Activated B cell treated with CpG ODN at 0.5 μM for 24 hours (primary cell): ENCODE results near the gene PICALM. TPM values are rescaled to one million over a fixed set of nuclear protein-coding genes. Genes with fewer than 3 reads are reported as not detected.
"Not testable (repeated sequence)": the region's sequence is repeated elsewhere in the genome, so short reads cannot be mapped to it uniquely, and the experiment has no call there.

ENCODE experiments used
- ATAC-seq: fragments of 200-7000 bp; cut with Tn5 transposase; one replicate; pipeline ENCODE4 v1.10.0; 2021; ENCODE audit warnings: low read depth, mild to moderate bottlenecking, moderate library complexity
- CTCF ChIA-PET: fragments of 350-600 bp; sonication (Branson Sonifier 250); formaldehyde crosslinking; loops from one replicate; lab custom pipeline; 2021; ENCODE audit warnings: antibody characterized with exemption; lab: Charles Lee
- POLR2A ChIA-PET: fragments of 350-600 bp; sonication (Branson Sonifier 250); formaldehyde crosslinking; loops from one replicate; lab custom pipeline; 2021; ENCODE audit warnings: antibody characterized with exemption; lab: Charles Lee
- DNase-seq: peaks from one replicate; pipeline ENCODE4 v3.0.0; 2022
- H3K27ac Mint-ChIP-seq: one replicate; pipeline ENCODE4 v1.8.0; 2020; ENCODE audit warnings: mixed read lengths
- H3K27me3 Mint-ChIP-seq: one replicate; pipeline ENCODE4 v1.8.0; 2021; ENCODE audit warnings: mixed read lengths
- H3K36me3 Mint-ChIP-seq: one replicate; pipeline ENCODE4 v1.8.0; 2021; ENCODE audit warnings: low read depth, mixed read lengths
- H3K4me1 Mint-ChIP-seq: one replicate; pipeline ENCODE4 v1.8.0; 2021; ENCODE audit warnings: mixed read lengths
- H3K4me3 Mint-ChIP-seq: one replicate; pipeline ENCODE4 v1.8.0; 2020; ENCODE audit warnings: mild to moderate bottlenecking, mixed read lengths
- H3K9me3 Mint-ChIP-seq: one replicate; pipeline ENCODE4 v1.8.0; 2020; ENCODE audit warnings: mixed read lengths
- CTCF ChIP-seq: fragments of 200-600 bp; IDR thresholded peaks from one replicate; pipeline ENCODE4 v1.8.0; 2022; ENCODE audit warnings: antibody characterized with exemption, mild to moderate bottlenecking
- intact Hi-C: fragments of 100-400 bp; cut with micrococcal nuclease; formaldehyde crosslinking; loops from one replicate; pipeline ENCODE4 v1.15.1; 2024
- total RNA-seq: library from RNA; stranded (reverse); gene quantifications from 2 replicates; pipeline ENCODE4 v1.2.3, GENCODE V29; 2022

Gene PICALM
- total RNA-seq, 1 donor from 2014 or later: 139 TPM

- Mint-ChIP-seq H3K4me1 (no peaks in the 10 kb centered on the region), H3K9me3 (no peaks in the 10 kb centered on the region), H3K4me3 (no peak overlapping the region), H3K27me3 (peaks cover 2% of the 10 kb centered on the region), H3K36me3 (no peaks in the 10 kb centered on the region), H3K27ac (no peak overlapping the region)
- ATAC-seq: peak; percentile 18
- ChIA-PET CTCF (no interaction called here), POLR2A (interaction anchor here (0.7 kb wide), 1 partner anchor 61 kb away, joined by 3 read pairs; no protein-coding TSS in a partner anchor)
- intact Hi-C loops: no loop called here
- TF ChIP-seq CTCF: no peak
- DNase-seq: no peak
Measured at GRCh38 chr11:86099874-86100273, 31.0 kb upstream of the PICALM start.

- no peak for DNase-seq
- no peak for TF ChIP-seq CTCF
- ATAC-seq: no peak
- ChIA-PET POLR2A (no interaction called here), CTCF (no interaction called here)
- Mint-ChIP-seq H3K27me3 (peaks cover 2% of the 10 kb centered on the region), H3K36me3 (no peaks in the 10 kb centered on the region), H3K4me3 (no peak overlapping the region), H3K27ac (no peak overlapping the region), H3K4me1 (no peaks in the 10 kb centered on the region), H3K9me3 (no peaks in the 10 kb centered on the region)
- intact Hi-C loops: no loop called here
Measured at GRCh38 chr11:86097980-86098379, 29.1 kb upstream of the PICALM start.

GRCh38 chr11:86091566-86091965 lies 22.7 kb upstream of the PICALM start:
- intact Hi-C loops: no loop called here
- ChIA-PET CTCF (no interaction called here), POLR2A (no interaction called here)
- Mint-ChIP-seq H3K4me3 (no peak overlapping the region), H3K27me3 (no peaks in the 10 kb centered on the region), H3K9me3 (no peaks in the 10 kb centered on the region), H3K27ac (no peak overlapping the region), H3K4me1 (no peaks in the 10 kb centered on the region), H3K36me3 (no peaks in the 10 kb centered on the region)
- ATAC-seq (no peak), DNase-seq (no peak)
- TF ChIP-seq CTCF: no peak

GRCh38 chr11:86091086-86091485 lies 22.2 kb upstream of the PICALM start:
- no peaks in the 10 kb centered on the region for H3K27me3 Mint-ChIP-seq
- DNase-seq (no peak), ATAC-seq (no peak)
- intact Hi-C loops: no loop called here
- H3K4me1 Mint-ChIP-seq: no peaks in the 10 kb centered on the region
- H3K9me3 Mint-ChIP-seq: no peaks in the 10 kb centered on the region
- H3K27ac Mint-ChIP-seq: no peak overlapping the region
- CTCF ChIA-PET: no interaction called here
- POLR2A ChIA-PET: no interaction called here
- no peak for TF ChIP-seq CTCF
- no peaks in the 10 kb centered on the region for H3K36me3 Mint-ChIP-seq
- H3K4me3 Mint-ChIP-seq: no peak overlapping the region

- H3K27ac Mint-ChIP-seq: no peak overlapping the region
- H3K4me1 Mint-ChIP-seq: no peaks in the 10 kb centered on the region
- no peak for TF ChIP-seq CTCF
- ChIA-PET POLR2A (no interaction called here), CTCF (no interaction called here)
- H3K36me3 Mint-ChIP-seq: no peaks in the 10 kb centered on the region
- DNase-seq: no peak
- H3K27me3 Mint-ChIP-seq: no peaks in the 10 kb centered on the region
- H3K4me3 Mint-ChIP-seq: no peak overlapping the region
- H3K9me3 Mint-ChIP-seq: no peaks in the 10 kb centered on the region
- intact Hi-C loops: no loop called here
- no peak for ATAC-seq
Measured at GRCh38 chr11:86089659-86090058, 20.8 kb upstream of the PICALM start.

- H3K36me3 Mint-ChIP-seq, CTCF ChIA-PET, H3K27me3 Mint-ChIP-seq, intact Hi-C loops, H3K4me3 Mint-ChIP-seq, DNase-seq, ATAC-seq, H3K9me3 Mint-ChIP-seq, H3K27ac Mint-ChIP-seq, H3K4me1 Mint-ChIP-seq: not testable (repeated sequence)
- POLR2A ChIA-PET: interaction anchor here (1.6 kb wide), 1 partner anchor 18 kb away, joined by 3 read pairs; no protein-coding TSS in a partner anchor
Measured at GRCh38 chr11:86087688-86088087, 18.8 kb upstream of the PICALM start.
